Prostate gland (tissue), 2 donors: Measurements from ENCODE around the gene LPP.

Experiments
- POLR2A ChIP-seq: fragments of 450-650 bp; IDR thresholded peaks from one replicate; pipeline ENCODE4 v1.6.1; 2016; ENCODE audit warnings: antibody characterized with exemption, mild to moderate bottlenecking
- TF ChIP-seq, protein P1 (sequence below), 4 experiments: fragments of 200-600 bp in 2 of 4; fragments of 450-650 bp in 2 of 4; sonication (generic) in 2 of 4; IDR thresholded peaks; 1 replicate in 3 of 4; 2 replicates in 1 of 4; pipeline ENCODE4 v1.5.1; 2016 to 2019; ENCODE audit warnings: antibody characterized with exemption in 4 of 4, mild to moderate bottlenecking in 2 of 4, moderate library complexity in 2 of 4

DNA sequence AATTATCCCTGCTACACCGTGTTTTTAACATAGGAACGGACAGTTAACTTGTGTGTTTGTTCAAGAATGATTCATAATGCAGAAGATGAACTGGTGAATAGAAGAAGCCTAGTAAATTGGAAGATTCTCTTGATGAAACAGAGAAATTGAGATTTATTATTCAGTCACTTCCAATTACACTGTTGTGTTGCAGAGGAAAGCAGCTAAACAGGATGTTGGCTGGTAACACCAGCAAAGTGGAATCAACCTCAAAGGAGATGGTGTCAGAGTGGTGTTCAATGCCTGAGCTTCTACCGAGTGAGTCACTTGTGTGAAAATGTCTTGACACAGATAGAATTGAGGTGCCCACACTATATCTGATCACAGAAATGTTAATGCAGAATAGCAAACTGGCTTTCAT, 399.6 kb downstream of the LPP start:
- no peak for TF ChIP-seq POLR2A
- TF ChIP-seq, protein P1, sequence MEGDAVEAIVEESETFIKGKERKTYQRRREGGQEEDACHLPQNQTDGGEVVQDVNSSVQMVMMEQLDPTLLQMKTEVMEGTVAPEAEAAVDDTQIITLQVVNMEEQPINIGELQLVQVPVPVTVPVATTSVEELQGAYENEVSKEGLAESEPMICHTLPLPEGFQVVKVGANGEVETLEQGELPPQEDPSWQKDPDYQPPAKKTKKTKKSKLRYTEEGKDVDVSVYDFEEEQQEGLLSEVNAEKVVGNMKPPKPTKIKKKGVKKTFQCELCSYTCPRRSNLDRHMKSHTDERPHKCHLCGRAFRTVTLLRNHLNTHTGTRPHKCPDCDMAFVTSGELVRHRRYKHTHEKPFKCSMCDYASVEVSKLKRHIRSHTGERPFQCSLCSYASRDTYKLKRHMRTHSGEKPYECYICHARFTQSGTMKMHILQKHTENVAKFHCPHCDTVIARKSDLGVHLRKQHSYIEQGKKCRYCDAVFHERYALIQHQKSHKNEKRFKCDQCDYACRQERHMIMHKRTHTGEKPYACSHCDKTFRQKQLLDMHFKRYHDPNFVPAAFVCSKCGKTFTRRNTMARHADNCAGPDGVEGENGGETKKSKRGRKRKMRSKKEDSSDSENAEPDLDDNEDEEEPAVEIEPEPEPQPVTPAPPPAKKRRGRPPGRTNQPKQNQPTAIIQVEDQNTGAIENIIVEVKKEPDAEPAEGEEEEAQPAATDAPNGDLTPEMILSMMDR (IDR thresholded peaks at IDR 0.05) = no peak
